Mucosa of stomach (tissue), 1 donor: ENCODE measurements around the gene SYT15B.
"Not testable (repeated sequence)": the region's sequence is repeated elsewhere in the genome, so short reads cannot be mapped to it uniquely, and the experiment has no call there.

ENCODE experiments used
- H3K27me3 ChIP-seq: one replicate; pipeline ENCODE4 v1.7.0; 2013; ENCODE audit warnings: mild to moderate bottlenecking, low read length; ENCODE audit not compliant: control insufficient read depth, insufficient read depth
- H3K36me3 ChIP-seq: one replicate; pipeline ENCODE4 v1.7.0; 2013; ENCODE audit warnings: low read length; ENCODE audit not compliant: control insufficient read depth, insufficient read depth
- H3K4me1 ChIP-seq: one replicate; pipeline ENCODE4 v1.7.0; 2013; ENCODE audit warnings: mild to moderate bottlenecking, low read length; ENCODE audit not compliant: control insufficient read depth, insufficient read depth
- H3K4me3 ChIP-seq: one replicate; pipeline ENCODE4 v1.7.0; 2013; ENCODE audit warnings: low read length
- H3K9ac ChIP-seq: one replicate; pipeline ENCODE4 v1.7.0; 2013; ENCODE audit warnings: mild to moderate bottlenecking, low read length, moderate library complexity
- H3K9me3 ChIP-seq: one replicate; pipeline ENCODE4 v1.7.0; 2013; ENCODE audit warnings: mild to moderate bottlenecking, low read length, moderate library complexity; ENCODE audit not compliant: control insufficient read depth
- donor health status: Pancreatic carcinoma.

Gene SYT15B

GRCh38 chr10:47763554-47764175, at the start of gene SYT15B:
SYT15B (minus strand) TSS chr10:47763592; CDS start chr10:47762640, 952 bp downstream.
- not testable (repeated sequence) for H3K9ac ChIP-seq, H3K27me3 ChIP-seq, H3K36me3 ChIP-seq, H3K9me3 ChIP-seq, H3K4me3 ChIP-seq, H3K4me1 ChIP-seq

DNA sequence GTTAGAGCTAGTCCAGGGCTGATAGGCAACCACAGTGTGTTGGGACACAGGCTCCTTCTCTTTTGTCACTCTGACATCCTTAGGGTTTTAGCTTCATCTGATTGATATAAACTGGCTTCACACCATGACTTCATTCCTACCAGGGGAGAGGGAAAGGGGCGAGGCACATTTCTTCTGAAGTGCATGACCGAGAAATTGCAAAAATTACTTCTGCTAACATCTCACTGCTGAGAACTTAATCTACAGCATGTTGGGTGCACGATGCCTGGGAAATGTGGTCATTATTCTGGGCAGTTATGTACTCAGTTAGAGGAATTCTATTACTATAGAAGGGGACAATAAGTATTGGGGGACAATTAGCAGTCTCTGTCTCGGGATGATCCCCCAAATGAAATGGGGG, 16.2 kb upstream of the SYT15B start:
- not testable (repeated sequence) for H3K27me3 ChIP-seq, H3K9me3 ChIP-seq, H3K9ac ChIP-seq, H3K4me1 ChIP-seq, H3K36me3 ChIP-seq, H3K4me3 ChIP-seq

DNA sequence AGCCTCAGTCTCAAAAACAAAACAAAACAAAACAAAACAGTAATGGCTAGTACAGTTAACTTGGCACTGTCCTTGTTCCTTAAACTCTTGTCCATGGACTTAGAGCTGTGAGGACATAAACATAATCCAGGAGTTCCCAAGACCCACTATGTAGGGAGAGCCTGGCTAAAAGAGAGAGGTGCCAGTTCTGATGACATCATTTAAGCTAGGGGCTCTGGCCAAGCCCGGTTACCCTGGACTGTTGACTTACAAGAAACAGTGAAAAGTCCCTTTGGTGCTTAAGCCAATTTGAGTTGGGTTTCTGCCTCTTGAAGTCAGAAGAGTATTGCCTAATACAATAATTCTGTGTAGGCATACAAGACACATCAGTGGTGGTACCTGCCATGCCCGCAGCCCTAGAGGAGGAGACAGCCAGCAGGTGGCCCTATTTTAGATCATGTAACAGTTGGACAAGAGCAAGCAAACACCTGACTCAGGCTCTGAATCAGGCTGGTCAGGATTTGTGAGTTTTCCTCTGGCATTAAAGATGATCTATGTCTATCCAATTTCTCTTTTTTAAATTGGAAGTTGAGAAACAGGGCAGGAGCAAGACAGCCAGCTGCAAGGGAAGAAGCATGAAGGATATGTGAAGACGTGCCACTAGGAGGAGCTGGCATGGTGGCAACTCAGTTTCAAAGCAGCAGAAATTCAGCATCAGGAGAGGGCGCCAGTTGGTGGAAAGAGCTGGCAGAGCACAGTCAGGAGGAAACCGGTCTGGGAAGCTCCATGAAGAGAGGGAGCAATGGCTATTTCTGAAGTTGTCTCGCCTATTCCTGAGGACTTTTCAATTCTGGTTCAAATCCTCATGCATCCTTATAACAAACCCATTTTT, 12.2 kb upstream of the SYT15B start:
- H3K36me3 ChIP-seq, H3K9ac ChIP-seq, H3K9me3 ChIP-seq, H3K4me3 ChIP-seq, H3K27me3 ChIP-seq, H3K4me1 ChIP-seq: not testable (repeated sequence)

DNA sequence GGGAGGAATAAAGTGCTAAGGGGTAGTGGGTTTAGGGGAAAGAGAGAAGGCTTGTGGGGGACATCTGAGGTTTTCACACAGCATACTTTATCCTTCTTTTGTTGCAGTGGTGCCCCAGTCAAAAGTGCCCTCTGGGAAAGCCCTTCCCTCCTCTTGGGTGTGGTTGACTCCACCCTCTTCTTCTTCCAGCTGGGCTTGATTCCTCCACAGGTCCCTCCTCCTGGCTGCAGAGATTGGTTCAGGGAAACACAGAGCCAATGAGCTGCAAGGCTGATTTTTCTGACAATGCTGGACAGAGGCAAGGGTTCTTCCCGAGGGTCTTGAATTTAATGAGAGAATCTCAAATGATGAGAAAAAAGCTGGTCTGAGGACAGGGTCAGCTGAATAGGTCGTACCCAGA, 7.4 kb upstream of the SYT15B start:
- H3K4me3 ChIP-seq, H3K9me3 ChIP-seq, H3K36me3 ChIP-seq, H3K4me1 ChIP-seq, H3K9ac ChIP-seq, H3K27me3 ChIP-seq: not testable (repeated sequence)

- not testable (repeated sequence) for H3K36me3 ChIP-seq, H3K9ac ChIP-seq, H3K27me3 ChIP-seq, H3K4me1 ChIP-seq, H3K4me3 ChIP-seq, H3K9me3 ChIP-seq
Measured at GRCh38 chr10:47768578-47769115, 5.3 kb upstream of the SYT15B start.

- H3K4me1 ChIP-seq, H3K27me3 ChIP-seq, H3K9me3 ChIP-seq, H3K9ac ChIP-seq, H3K4me3 ChIP-seq, H3K36me3 ChIP-seq: not testable (repeated sequence)
Measured at GRCh38 chr10:47768085-47768484, 4.7 kb upstream of the SYT15B start.

DNA sequence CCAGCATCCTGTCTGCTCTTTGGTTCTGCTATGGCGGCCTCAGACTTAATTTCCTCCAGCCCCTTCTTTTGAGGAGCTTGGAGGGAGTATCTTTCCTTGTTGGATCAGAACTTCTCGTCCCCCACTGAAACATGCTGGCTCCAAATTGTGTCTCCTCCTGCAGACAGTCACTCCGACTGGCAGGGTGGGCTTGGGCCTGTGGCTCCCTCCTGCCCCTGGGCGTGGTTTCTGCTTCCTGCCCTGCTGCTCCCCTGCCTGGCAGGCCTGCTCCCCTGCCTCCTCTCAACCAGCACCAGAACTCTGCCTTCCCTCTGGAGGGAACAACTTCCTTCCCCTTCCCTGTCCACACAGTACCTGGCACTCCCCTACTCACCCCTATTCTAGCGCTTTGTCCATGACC, 3.8 kb upstream of the SYT15B start:
- not testable (repeated sequence) for H3K27me3 ChIP-seq, H3K9ac ChIP-seq, H3K36me3 ChIP-seq, H3K9me3 ChIP-seq, H3K4me1 ChIP-seq, H3K4me3 ChIP-seq

DNA sequence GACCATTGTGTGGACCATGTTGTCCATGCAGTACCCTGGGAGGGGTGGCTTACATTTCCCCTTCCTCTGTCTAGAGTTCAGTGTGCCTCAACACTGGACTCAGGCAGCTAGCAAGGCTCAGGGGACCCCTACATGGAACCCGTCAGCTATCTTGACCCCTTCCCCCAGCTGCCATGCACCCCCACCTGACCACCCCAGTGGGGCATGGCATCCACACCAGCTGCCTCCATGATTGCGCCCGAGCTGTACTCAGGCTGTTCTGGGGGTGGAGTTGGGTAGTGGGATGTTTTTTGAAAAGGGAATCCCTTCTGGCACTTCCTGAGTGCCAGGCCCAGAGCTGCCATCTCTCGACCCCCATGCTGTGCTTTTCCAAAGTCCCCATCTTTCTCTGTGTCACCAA, 1.8 kb upstream of the SYT15B start:
- not testable (repeated sequence) for H3K4me1 ChIP-seq, H3K9ac ChIP-seq, H3K9me3 ChIP-seq, H3K36me3 ChIP-seq, H3K4me3 ChIP-seq, H3K27me3 ChIP-seq

- H3K9ac ChIP-seq, H3K4me1 ChIP-seq, H3K27me3 ChIP-seq, H3K4me3 ChIP-seq, H3K9me3 ChIP-seq, H3K36me3 ChIP-seq: not testable (repeated sequence)
Measured at GRCh38 chr10:47762674-47763553, 478 bp downstream of the SYT15B start.

DNA sequence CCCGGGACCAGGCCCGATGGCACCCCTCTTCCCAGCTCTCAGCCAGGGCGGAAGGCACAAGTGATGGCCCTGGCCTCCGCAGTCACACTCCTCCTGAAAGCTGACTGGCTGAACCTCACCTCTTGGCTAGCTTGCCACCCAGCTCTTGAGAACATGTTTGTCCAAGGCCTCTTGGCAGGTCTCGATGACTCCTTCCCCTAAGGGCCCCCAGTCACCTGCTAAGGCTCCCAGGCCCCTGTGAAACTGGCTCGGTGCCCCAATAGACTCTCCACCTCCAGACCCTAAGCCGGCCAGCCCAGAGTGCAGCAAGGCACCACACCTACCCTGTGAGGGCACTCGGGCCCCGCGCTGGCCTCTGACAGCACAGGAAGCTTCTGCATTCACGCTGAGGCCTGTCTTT, 4.5 kb downstream of the SYT15B start:
- H3K9ac ChIP-seq, H3K27me3 ChIP-seq, H3K4me1 ChIP-seq, H3K9me3 ChIP-seq, H3K36me3 ChIP-seq, H3K4me3 ChIP-seq: not testable (repeated sequence)

- not testable (repeated sequence) for H3K4me3 ChIP-seq
Measured at GRCh38 chr10:47756169-47756568, 7.2 kb downstream of the SYT15B start.

DNA sequence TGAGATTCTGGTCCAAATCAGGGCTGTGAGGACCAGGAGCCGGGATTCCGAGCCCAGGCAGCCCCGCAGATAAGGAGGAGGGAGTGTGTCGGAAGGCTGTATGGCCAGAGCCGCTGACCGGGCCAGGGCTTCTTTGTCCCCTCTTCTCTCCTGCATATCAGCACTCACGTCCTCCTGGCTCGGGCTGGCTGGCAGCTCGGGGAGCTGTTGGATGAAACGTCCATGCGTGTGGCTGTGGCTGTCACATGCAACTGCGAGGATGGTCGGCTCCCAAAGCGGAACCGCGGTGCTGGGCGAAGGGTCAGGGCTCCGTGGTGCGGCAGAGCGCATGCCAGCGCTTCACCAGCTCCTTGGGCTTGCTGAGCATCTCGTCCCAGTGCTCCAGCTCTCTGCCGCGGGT, 9.5 kb downstream of the SYT15B start:
- not testable (repeated sequence) for H3K4me1 ChIP-seq, H3K9ac ChIP-seq, H3K27me3 ChIP-seq, H3K9me3 ChIP-seq, H3K36me3 ChIP-seq, H3K4me3 ChIP-seq

More at GRCh38 chr10:47756169-47756568, 7.2 kb downstream of the SYT15B start:
- H3K36me3 ChIP-seq, H3K9me3 ChIP-seq, H3K27me3 ChIP-seq, H3K9ac ChIP-seq, H3K4me1 ChIP-seq: not testable (repeated sequence)
